ENCODE results near the gene KMT2E.

Gene KMT2E

DNA sequence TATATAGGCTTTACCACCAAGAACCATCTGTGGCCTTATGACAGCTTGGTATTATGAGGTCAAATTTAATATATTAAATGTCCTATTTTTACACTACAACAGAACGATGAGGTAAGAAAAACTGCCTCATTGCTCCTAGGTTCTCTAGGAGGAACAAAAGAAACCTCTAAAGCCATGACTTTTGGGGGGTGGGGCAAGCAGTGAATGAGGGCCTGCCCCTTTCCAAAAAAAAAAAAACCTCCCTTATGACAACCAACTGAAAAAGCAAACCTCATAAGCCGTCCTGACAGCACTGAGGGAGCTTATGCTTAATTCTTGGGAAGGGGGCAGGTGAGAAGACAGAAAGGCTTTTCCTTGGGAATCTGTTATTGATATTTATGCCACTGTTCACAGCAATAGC lies 116.6 kb downstream of the KMT2E start:
- no peak for DNase-seq (ENCODE audit: low read depth in 2 of 2)

- no peak for DNase-seq (ENCODE audit: low read depth in 2 of 2)
Observed at GRCh38 chr7:105131033-105131656, 117.1 kb downstream of the KMT2E start.

DNA sequence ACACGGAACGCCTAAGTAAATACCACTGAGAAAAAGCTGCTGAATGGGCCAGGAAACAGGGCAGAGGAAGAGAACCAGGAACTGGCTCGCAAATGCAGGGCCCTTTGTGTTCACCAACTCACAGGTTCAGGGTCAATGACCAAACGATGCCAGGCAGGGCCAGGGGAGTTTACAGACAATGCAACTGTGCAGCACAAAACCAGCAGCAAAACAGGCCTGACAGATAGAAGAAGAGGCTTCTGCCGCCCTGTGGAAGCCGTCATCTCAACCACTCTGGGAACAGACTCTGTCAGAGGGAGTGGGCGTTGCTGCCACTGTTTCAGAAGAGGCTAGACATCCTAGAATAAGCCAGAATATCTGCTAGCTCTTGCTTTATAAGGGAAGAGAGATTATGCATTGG lies 117.9 kb downstream of the KMT2E start:
- no peak for DNase-seq (ENCODE audit: low read depth in 2 of 2)

GRCh38 chr7:105132335-105132734 lies 118.3 kb downstream of the KMT2E start:
- DNase-seq (ENCODE audit: low read depth in 2 of 2), result no peak

- DNase-seq (ENCODE audit: low read depth in 2 of 2), result no peak
Observed at GRCh38 chr7:105132835-105133234, 118.8 kb downstream of the KMT2E start.

GRCh38 chr7:105133358-105133757 lies 119.4 kb downstream of the KMT2E start:
- no peak for DNase-seq (ENCODE audit: low read depth in 2 of 2)

- no peak for DNase-seq (ENCODE audit: low read depth in 2 of 2)
Observed at GRCh38 chr7:105133986-105134655, 120.1 kb downstream of the KMT2E start.

GRCh38 chr7:105136221-105136620 lies 122.2 kb downstream of the KMT2E start:
- DNase-seq (ENCODE audit: low read depth in 2 of 2), result no peak

- DNase-seq (ENCODE audit: low read depth in 2 of 2), result no peak
Observed at GRCh38 chr7:105137898-105138297, 123.9 kb downstream of the KMT2E start.

DNA sequence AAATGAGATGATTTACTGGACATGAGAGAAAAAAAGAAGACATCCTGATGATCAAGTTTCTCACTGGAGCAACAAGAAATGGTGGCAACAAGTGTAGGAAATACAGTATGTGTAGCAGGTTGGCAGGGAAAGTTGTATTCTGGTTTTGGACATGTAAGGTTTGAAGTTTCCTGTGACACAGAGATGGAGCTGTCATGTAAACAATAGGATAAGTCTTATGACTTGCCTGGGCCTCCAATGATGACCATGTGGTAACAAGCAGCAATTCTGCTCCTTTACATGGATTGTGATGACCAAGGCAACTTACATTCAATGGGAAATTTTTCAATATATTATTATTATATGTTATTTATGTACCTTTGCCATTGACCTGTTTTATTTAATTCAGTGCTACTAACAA lies 125.4 kb downstream of the KMT2E start:
- no peak for DNase-seq (ENCODE audit: low read depth in 2 of 2)

DNA sequence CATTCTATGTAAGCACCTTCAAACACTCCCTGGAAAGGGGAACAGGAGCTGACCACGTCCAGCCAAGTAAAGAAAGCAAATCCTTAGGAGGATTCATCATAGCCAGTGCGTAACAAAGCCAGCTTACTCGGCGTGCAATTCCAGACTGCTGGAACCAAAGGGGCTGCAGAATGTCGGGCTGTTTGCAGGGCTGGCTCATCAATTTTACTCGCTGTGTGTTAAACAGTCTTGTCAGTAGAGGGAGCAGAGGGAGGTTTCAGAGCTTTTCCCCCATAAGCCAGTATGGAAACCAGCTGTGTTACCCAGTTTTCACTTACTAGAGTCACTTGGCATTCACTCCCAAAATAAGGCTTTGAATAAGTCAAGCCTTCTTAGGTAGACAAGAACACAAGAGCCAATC lies 127.1 kb downstream of the KMT2E start:
- DNase-seq (ENCODE audit: low read depth in 2 of 2), result no peak

DNA sequence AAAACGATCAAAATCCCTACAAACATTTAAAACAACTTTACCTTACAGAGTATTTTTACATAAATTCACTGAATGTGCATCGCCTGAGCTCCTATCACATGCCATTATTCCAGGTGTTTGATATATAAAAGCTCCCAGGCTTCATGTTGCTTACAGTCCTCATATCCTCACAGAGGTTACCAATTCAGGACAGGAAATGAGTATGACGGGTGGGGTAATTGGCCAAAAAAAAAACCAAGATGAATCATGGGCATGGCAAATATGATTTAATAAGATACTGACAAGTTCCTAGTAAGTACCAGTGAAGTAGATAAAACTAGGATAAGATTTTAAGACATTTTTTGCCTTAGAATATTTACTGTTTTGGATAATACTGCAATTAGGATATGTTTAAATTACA lies 135.8 kb downstream of the KMT2E start:
- no peak for DNase-seq (ENCODE audit: low read depth in 2 of 2)

GRCh38 chr7:105151152-105151551 lies 137.1 kb downstream of the KMT2E start:
- DNase-seq (ENCODE audit: low read depth in 2 of 2), result no peak

- no peak for DNase-seq (ENCODE audit: low read depth in 2 of 2)
Observed at GRCh38 chr7:105153531-105153930, 139.5 kb downstream of the KMT2E start.

- no peak for DNase-seq (ENCODE audit: low read depth in 2 of 2)
Observed at GRCh38 chr7:105154084-105154483, 140.1 kb downstream of the KMT2E start.

DNA sequence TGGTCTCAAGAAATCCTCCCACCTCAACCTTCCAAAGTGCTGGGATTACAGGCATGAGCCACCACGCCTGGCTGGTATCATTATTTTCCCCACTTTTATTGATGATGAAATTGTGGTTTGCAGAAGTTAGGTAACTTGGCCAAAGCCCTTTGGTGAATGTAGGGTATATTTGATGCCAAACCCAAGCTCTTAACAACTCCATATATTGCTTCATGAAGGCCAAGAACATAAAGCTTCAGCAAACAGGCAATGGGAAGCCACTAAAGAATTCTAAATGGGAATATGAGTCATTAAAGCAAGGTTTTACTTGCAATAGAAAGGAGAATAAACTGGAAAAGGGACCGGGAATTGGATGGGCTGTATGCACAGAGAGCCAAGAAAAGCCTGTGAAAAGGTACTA lies 142.7 kb downstream of the KMT2E start:
- no peak for DNase-seq (ENCODE audit: low read depth in 2 of 2)

DNA sequence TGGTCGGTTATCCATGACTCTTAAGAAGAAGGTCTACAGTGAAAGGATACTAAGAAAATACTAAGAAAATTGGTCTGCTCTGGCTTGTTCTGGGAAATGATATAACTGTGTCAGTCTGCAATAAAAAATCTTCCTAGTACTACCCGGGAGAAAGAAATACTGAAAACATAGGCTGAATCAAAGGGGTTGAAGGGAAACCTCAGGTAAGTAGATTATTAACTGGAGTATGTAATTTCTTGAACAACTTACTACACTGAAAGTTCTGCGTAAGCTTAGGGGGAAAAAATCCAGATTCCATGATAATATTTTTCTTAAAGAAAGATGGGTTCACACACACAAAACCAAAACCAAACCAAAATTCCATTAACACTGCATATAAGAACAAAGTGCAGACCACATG lies 143.3 kb downstream of the KMT2E start:
- no peak for DNase-seq (ENCODE audit: low read depth in 2 of 2)

- DNase-seq (ENCODE audit: low read depth in 2 of 2), result no peak
Observed at GRCh38 chr7:105161366-105161765, 147.4 kb downstream of the KMT2E start.
